ENCODE measurements around the gene C8B. TPM values are rescaled to one million over a fixed set of nuclear protein-coding genes. Genes with fewer than 3 reads are reported as not detected.

The C8B gene
- total and polyA plus RNA-seq, 9 of the 15 experiments (the other 6 are each of a cell fraction or from before 2014, with no cell fraction given): not detected

GRCh38 chr1:56931686-56932085, 34.1 kb downstream of the C8B start (continued):
- TF ChIP-seq CUX1 (CRISPR knock-in tag; IDR thresholded peaks at IDR 0.05) (no peak), TEAD1 (CRISPR knock-in tag; IDR thresholded peaks at IDR 0.05) (no peak), TAF1 (IDR thresholded peaks at IDR 0.05; ENCODE audit: control insufficient read depth, extremely low read depth, insufficient read depth, low read length, severe bottlenecking) (no peak), PPARD (CRISPR knock-in tag; IDR thresholded peaks at IDR 0.05) (no peak), E2F8 (IDR thresholded peaks at IDR 0.05; ENCODE audit: low read depth, partially characterized antibody) (no peak), TAL1 (IDR thresholded peaks at IDR 0.05) (no peak), PHF8 (IDR thresholded peaks at IDR 0.05; ENCODE audit: borderline replicate concordance, low read length) (no peak), KLF16 (IDR thresholded peaks at IDR 0.05) (no peak), DPF2 (IDR thresholded peaks at IDR 0.05) (no peak)
